ENCODE data around the gene AFTPH.

- TF ChIP-seq POLR2A (IDR thresholded peaks at IDR 0.05) (no peak), CTCF (IDR thresholded peaks at IDR 0.05) (no peak)
Observed at GRCh38 chr2:64551851-64552250, 27.7 kb downstream of the AFTPH start.
